ENCODE data around the gene PAM16.

The PAM16 gene

DNA sequence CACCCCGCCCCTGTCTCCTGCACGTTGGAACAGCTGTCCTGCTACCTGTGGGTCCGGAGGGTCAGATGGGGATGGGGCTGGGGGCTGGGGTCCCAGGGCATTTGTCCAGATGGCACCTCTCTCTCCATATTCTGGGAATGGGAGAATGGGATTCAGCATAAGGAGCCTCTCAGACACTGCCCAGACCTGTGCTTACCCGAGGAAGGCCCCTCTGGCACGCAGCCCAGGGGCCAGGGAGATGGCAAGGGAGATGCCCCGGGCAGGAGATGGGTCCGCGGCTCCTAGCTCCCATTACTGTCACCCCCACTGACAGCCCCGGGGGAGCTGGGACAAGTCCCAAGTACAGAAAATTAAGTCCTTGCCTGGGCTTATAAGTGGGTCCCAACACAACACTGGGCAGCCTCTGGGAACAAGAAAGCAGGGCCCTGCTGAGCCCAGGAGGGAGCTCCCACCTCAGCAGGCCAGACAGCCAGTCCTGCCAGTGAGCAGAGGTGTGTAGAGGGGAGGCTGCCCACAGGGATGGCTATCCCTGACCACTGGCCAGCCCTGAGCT is 22.3 kb upstream of the PAM16 start:
- Histone ChIP-seq H3K27me3 (ENCODE audit: control insufficient read depth in 1 of 2, insufficient read depth in 2 of 2, low read length in 2 of 2) (no peaks in the 10 kb centered on the region), H3K9ac (ENCODE audit: low read length) (peak overlapping the region; percentile 59), H3K4me1 (ENCODE audit: insufficient read depth, low read length) (peaks cover 59% of the 10 kb centered on the region), H3K9me3 (ENCODE audit: low read length) (no peaks in the 10 kb centered on the region), H3K4me3 (ENCODE audit: low read depth in 1 of 2, low read length in 2 of 2) (peak overlapping the region; percentile 21 to 62), H3K36me3 (ENCODE audit: insufficient read depth, low read length) (no peaks in the 10 kb centered on the region), H3K27ac (ENCODE audit: low read depth, low read length) (peak overlapping the region; percentile 90)

- Histone ChIP-seq H3K9ac (ENCODE audit: low read length) (peak overlapping the region; percentile 38), H3K4me3 (ENCODE audit: low read depth in 1 of 2, low read length in 2 of 2) (peak overlapping the region; percentile 40 to 62), H3K9me3 (ENCODE audit: low read length) (no peaks in the 10 kb centered on the region), H3K27ac (ENCODE audit: low read depth, low read length) (peak overlapping the region; percentile 90), H3K27me3 (ENCODE audit: control insufficient read depth in 1 of 2, insufficient read depth in 2 of 2, low read length in 2 of 2) (no peaks in the 10 kb centered on the region), H3K4me1 (ENCODE audit: insufficient read depth, low read length) (peaks cover 58% of the 10 kb centered on the region), H3K36me3 (ENCODE audit: insufficient read depth, low read length) (no peaks in the 10 kb centered on the region)
These were observed 21.6 kb upstream of the PAM16 start for GRCh38 chr16:4372578-4373355.

DNA sequence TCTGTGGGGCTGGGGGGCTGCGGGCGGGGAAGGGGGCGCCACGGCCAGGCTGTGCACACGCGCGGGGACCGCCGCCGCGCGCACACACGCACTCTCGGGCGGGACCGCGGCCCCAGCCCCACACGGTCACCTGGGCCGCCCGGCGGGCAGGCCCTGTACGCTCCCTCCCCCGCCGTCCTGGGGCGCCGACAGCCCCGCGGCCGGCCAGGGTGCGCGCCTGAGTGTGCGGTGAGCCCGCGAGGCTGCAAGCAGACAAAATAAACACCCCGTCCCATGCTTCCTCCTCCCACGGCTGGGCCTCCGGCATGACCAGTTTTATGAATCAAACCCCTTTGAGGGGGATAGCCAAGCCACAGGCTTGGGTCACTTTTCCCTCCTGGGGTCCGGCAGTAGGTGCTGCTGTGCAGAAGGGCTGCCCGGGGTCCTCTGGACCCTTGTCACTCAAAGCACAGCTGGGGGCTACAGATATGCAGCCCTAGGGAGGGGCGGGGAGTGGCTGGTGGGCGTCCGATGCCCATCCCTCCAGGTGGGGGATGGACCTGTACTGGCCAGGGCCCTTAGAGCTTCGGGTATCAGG is 21.0 kb upstream of the PAM16 start:
- H3K9ac ChIP-seq (ENCODE audit: low read length) = peak overlapping the region; percentile 38
- peak overlapping the region; percentile 90 for H3K27ac ChIP-seq (ENCODE audit: low read depth, low read length)
- H3K4me3 ChIP-seq (ENCODE audit: low read depth in 1 of 2, low read length in 2 of 2) = peak overlapping the region; percentile 40 to 62
- H3K9me3 ChIP-seq (ENCODE audit: low read length) = no peaks in the 10 kb centered on the region
- H3K36me3 ChIP-seq (ENCODE audit: insufficient read depth, low read length) = no peaks in the 10 kb centered on the region
- no peaks in the 10 kb centered on the region for H3K27me3 ChIP-seq (ENCODE audit: control insufficient read depth in 1 of 2, insufficient read depth in 2 of 2, low read length in 2 of 2)
- peaks cover 53% of the 10 kb centered on the region for H3K4me1 ChIP-seq (ENCODE audit: insufficient read depth, low read length)

DNA sequence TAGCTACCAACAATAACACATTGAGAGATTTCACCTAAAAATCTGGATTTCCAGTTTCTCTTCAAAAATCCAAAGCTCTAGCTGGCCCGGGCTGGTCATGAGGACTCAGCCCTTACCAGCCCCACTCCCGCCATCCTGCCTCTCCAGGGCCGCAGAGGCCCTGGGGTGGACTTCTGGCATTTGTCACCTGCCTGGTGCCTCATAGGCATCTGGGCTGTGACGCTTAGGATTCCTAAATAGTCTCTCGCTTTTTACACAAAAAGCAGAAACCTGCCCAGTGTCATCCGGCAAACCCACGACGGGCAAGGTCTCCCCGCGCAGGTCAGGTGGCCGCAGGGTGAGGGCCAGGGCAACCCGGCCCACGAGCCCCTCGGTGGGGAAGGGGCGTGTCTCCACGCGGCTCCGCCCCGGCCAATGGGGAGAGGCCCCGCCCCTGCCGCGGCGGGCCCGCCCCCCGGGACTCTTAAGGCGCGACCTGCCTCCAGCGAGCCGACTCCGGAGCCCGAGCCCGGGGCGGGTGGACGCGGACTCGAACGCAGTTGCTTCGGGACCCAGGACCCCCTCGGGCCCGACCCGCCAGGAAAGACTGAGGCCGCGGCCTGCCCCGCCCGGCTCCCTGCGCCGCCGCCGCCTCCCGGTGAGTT is 20.4 kb upstream of the PAM16 start, which contains the start of gene VASN:
Gene VASN, plus strand, starts transcription at position 492 of the 644 bp plus-strand sequence. CDS start 9,030 bp downstream, outside the sequence.
- Histone ChIP-seq H3K4me3 (ENCODE audit: low read depth in 1 of 2, low read length in 2 of 2) (peak within 1 kb of the TSS; percentile 40 to 62), H3K36me3 (ENCODE audit: insufficient read depth, low read length) (no peaks in the 10 kb centered on the region), H3K9ac (ENCODE audit: low read length) (peak within 1 kb of the TSS; percentile 38), H3K4me1 (ENCODE audit: insufficient read depth, low read length) (peaks cover 48% of the 10 kb centered on the region), H3K27ac (ENCODE audit: low read depth, low read length) (peak within 1 kb of the TSS; percentile 90), H3K27me3 (ENCODE audit: control insufficient read depth in 1 of 2, insufficient read depth in 2 of 2, low read length in 2 of 2) (no peaks in the 10 kb centered on the region), H3K9me3 (ENCODE audit: low read length) (no peaks in the 10 kb centered on the region)

GRCh38 chr16:4370570-4371356 is 19.6 kb upstream of the PAM16 start:
- no peaks in the 10 kb centered on the region for H3K27me3 ChIP-seq (ENCODE audit: control insufficient read depth in 1 of 2, insufficient read depth in 2 of 2, low read length in 2 of 2)
- H3K4me3 ChIP-seq (ENCODE audit: low read depth in 1 of 2, low read length in 2 of 2) = peak overlapping the region in 1 of 2 donors; percentile 62
- peak overlapping the region; percentile 67 for H3K27ac ChIP-seq (ENCODE audit: low read depth, low read length)
- H3K4me1 ChIP-seq (ENCODE audit: insufficient read depth, low read length) = peaks cover 42% of the 10 kb centered on the region
- no peaks in the 10 kb centered on the region for H3K36me3 ChIP-seq (ENCODE audit: insufficient read depth, low read length)
- H3K9ac ChIP-seq (ENCODE audit: low read length) = no peak overlapping the region
- no peaks in the 10 kb centered on the region for H3K9me3 ChIP-seq (ENCODE audit: low read length)

DNA sequence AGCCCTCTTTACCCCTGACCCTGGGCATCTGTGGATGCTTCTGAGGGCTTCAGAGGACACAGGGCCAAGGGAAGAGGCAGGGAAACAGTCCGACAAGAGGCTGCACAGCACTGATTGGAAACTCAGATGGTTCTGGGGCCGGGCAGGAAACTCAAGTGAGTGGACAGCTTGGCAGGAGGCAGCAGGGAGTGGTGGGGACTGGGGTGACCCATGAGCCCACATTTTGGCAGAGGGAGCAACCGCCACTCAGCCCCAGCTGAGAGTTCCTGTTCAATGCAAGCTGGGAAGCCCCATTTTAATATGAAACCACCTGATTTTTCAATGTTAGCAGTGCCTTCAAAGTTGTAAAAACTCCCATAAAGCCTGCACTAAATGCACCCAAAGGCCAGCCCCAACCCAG is 19.0 kb upstream of the PAM16 start:
- no peak overlapping the region for H3K4me3 ChIP-seq (ENCODE audit: low read depth in 1 of 2, low read length in 2 of 2)
- no peaks in the 10 kb centered on the region for H3K36me3 ChIP-seq (ENCODE audit: insufficient read depth, low read length)
- no peak overlapping the region for H3K27ac ChIP-seq (ENCODE audit: low read depth, low read length)
- no peaks in the 10 kb centered on the region for H3K9me3 ChIP-seq (ENCODE audit: low read length)
- H3K4me1 ChIP-seq (ENCODE audit: insufficient read depth, low read length) = peaks cover 39% of the 10 kb centered on the region
- H3K27me3 ChIP-seq (ENCODE audit: control insufficient read depth in 1 of 2, insufficient read depth in 2 of 2, low read length in 2 of 2) = no peaks in the 10 kb centered on the region
- H3K9ac ChIP-seq (ENCODE audit: low read length) = no peak overlapping the region

GRCh38 chr16:4369007-4369733 is 18.0 kb upstream of the PAM16 start:
- no peaks in the 10 kb centered on the region for H3K27me3 ChIP-seq (ENCODE audit: control insufficient read depth in 1 of 2, insufficient read depth in 2 of 2, low read length in 2 of 2)
- H3K9me3 ChIP-seq (ENCODE audit: low read length) = no peaks in the 10 kb centered on the region
- no peak overlapping the region for H3K9ac ChIP-seq (ENCODE audit: low read length)
- H3K36me3 ChIP-seq (ENCODE audit: insufficient read depth, low read length) = peaks cover 3% of the 10 kb centered on the region
- no peak overlapping the region for H3K4me3 ChIP-seq (ENCODE audit: low read depth in 1 of 2, low read length in 2 of 2)
- H3K4me1 ChIP-seq (ENCODE audit: insufficient read depth, low read length) = peaks cover 29% of the 10 kb centered on the region
- H3K27ac ChIP-seq (ENCODE audit: low read depth, low read length) = no peak overlapping the region

DNA sequence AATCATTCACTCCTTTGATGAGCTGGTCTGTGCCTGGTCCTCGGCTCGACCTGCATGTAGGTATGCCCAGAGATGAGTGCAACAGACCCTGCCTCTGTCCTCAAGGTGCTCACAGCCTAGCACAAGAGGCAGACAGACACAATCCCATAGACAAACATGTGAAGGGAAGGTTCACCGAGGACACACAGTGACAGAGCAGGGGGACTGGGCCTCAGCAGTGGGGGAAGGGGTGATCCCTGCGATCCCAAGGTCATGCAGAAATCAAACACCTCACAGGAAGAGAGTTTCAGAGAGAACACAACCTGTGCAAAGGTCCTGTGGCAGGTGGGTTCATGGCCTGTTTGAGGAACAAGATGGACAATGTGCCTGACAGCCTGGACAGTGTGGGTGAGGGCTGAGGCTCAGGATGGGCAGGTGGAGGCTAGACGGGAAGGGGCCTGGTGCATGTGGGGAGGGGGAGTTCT is 16.3 kb upstream of the PAM16 start:
- no peaks in the 10 kb centered on the region for H3K27me3 ChIP-seq (ENCODE audit: control insufficient read depth in 1 of 2, insufficient read depth in 2 of 2, low read length in 2 of 2)
- H3K9me3 ChIP-seq (ENCODE audit: low read length) = no peaks in the 10 kb centered on the region
- H3K27ac ChIP-seq (ENCODE audit: low read depth, low read length) = no peak overlapping the region
- peaks cover 12% of the 10 kb centered on the region for H3K4me1 ChIP-seq (ENCODE audit: insufficient read depth, low read length)
- no peak overlapping the region for H3K9ac ChIP-seq (ENCODE audit: low read length)
- no peak overlapping the region for H3K4me3 ChIP-seq (ENCODE audit: low read depth in 1 of 2, low read length in 2 of 2)
- peaks cover 6% of the 10 kb centered on the region for H3K36me3 ChIP-seq (ENCODE audit: insufficient read depth, low read length)

DNA sequence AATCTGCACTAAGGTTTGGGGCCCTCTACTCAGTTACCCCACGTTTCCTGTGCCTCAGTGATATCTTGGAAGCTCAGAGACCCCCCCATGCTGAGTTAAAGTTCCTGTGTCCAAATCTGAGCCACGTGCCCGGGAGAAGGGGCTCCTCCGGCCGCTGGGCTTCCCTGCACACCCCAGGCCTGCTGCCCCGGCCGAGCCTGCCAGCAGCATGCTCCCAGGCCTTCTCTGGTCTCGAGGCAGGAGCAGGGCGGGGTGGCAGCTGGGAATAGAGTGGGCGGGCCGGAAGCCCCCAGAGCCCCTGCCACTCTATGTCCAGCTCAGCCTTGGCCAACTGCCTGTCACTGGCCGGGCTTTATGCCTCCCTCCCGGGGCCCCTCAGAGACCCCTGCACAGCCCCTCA is 14.9 kb upstream of the PAM16 start:
- Histone ChIP-seq H3K4me1 (ENCODE audit: insufficient read depth, low read length) (peaks cover 6% of the 10 kb centered on the region), H3K27ac (ENCODE audit: low read depth, low read length) (no peak overlapping the region), H3K9ac (ENCODE audit: low read length) (no peak overlapping the region), H3K4me3 (ENCODE audit: low read depth in 1 of 2, low read length in 2 of 2) (no peak overlapping the region), H3K27me3 (ENCODE audit: control insufficient read depth in 1 of 2, insufficient read depth in 2 of 2, low read length in 2 of 2) (no peaks in the 10 kb centered on the region), H3K36me3 (ENCODE audit: insufficient read depth, low read length) (peaks cover 6% of the 10 kb centered on the region), H3K9me3 (ENCODE audit: low read length) (no peaks in the 10 kb centered on the region)

DNA sequence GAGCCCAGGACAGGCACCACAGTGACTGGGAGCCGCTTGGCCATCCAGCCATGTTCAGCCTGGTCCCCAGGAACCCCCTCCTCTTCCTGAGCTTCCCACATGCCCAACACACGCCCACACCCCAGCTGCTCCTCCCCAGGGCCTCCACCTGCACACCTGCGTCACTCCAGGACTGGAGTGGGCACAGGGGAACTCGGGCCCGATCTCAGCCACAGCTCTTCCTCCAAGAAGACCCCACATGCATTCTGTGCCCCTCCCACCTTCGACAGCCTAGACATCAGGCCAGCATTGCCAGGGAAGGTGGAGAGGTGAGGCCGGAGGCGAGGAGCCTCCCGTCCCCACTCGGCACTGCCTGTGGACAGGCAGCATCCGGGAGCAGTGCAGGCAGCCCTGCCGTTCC is 14.5 kb upstream of the PAM16 start:
- Histone ChIP-seq H3K4me3 (ENCODE audit: low read depth in 1 of 2, low read length in 2 of 2) (no peak overlapping the region), H3K9me3 (ENCODE audit: low read length) (no peaks in the 10 kb centered on the region), H3K27ac (ENCODE audit: low read depth, low read length) (no peak overlapping the region), H3K27me3 (ENCODE audit: control insufficient read depth in 1 of 2, insufficient read depth in 2 of 2, low read length in 2 of 2) (no peaks in the 10 kb centered on the region), H3K4me1 (ENCODE audit: insufficient read depth, low read length) (peaks cover 4% of the 10 kb centered on the region), H3K36me3 (ENCODE audit: insufficient read depth, low read length) (peaks cover 6% of the 10 kb centered on the region), H3K9ac (ENCODE audit: low read length) (no peak overlapping the region)
